Esophagus (tissue), 2 donors: ENCODE measurements around the gene TCEANC2. TPM values are rescaled to one million over a fixed set of nuclear protein-coding genes. Genes with fewer than 3 reads are reported as not detected.

Source experiments
- H3K27ac ChIP-seq, 2 donors: one replicate each; pipeline ENCODE4 v1.5.1; 2013; ENCODE audit warnings: low read depth in 2 of 2, mild to moderate bottlenecking in 2 of 2, inconsistent platforms in 1 of 2, low read length in 1 of 2, moderate library complexity in 1 of 2
- H3K27me3 ChIP-seq, 2 donors: one replicate each; pipeline ENCODE4 v1.6.1; 2013; ENCODE audit warnings: low read length in 2 of 2, control low read depth in 1 of 2, mild to moderate bottlenecking in 1 of 2; ENCODE audit not compliant: insufficient read depth in 2 of 2, control insufficient read depth in 1 of 2
- H3K36me3 ChIP-seq, 2 donors: one replicate each; pipeline ENCODE4 v1.6.1; 2013; ENCODE audit warnings: low read length in 1 of 2; ENCODE audit not compliant: control insufficient read depth in 2 of 2, insufficient read depth in 2 of 2
- H3K4me1 ChIP-seq, 2 donors: one replicate each; pipeline ENCODE4 v1.6.1; 2013; ENCODE audit warnings: low read length in 1 of 2; ENCODE audit not compliant: control insufficient read depth in 2 of 2, insufficient read depth in 2 of 2
- H3K4me3 ChIP-seq, 2 donors: one replicate each; pipeline ENCODE4 v1.5.1; 2013; ENCODE audit warnings: low read length in 2 of 2, mild to moderate bottlenecking in 2 of 2, low read depth in 1 of 2, moderate library complexity in 1 of 2
- H3K9me3 ChIP-seq, 2 donors: one replicate each; pipeline ENCODE4 v1.6.1; 2013; ENCODE audit warnings: mild to moderate bottlenecking in 2 of 2, low read depth in 1 of 2, low read length in 1 of 2, moderate library complexity in 1 of 2; ENCODE audit not compliant: control insufficient read depth in 2 of 2, insufficient read depth in 1 of 2
- WGBS, 2 donors: extraction: QIAGEN DNeasy Blood & Tissue Kit; methylation state at CpG; one replicate each; pipeline ENCODE4 v1.1.7; 2013; 5-methylcytosine and 5-hydroxymethylcytosine counted together
- polyA plus RNA-seq, 2 donors: library from polyadenylated mRNA; stranded (reverse); fragments of 200-250 nt; gene quantifications; one replicate each; pipeline ENCODE4 v1.2.3, GENCODE V29; 2013
- donor health status: healthy with polysubstance abuse.
- donor health status: Bipolar disorder and iron deficiency.

The TCEANC2 gene
- polyA plus RNA-seq, 2 donors, result 1.4 to 1.7 TPM

- Histone ChIP-seq H3K9me3 (peaks cover 0 to 2% of the 10 kb centered on the region in 2 donors), H3K27ac (no peak overlapping the region), H3K27me3 (no peaks in the 10 kb centered on the region), H3K36me3 (no peaks in the 10 kb centered on the region), H3K4me1 (peaks cover 0 to 4% of the 10 kb centered on the region in 2 donors), H3K4me3 (no peak overlapping the region)
- 85 to 88% methylated on average over 3 of the region's 3 CpGs for WGBS, 2 donors
These were observed 72.9 kb downstream of the TCEANC2 start for GRCh38 chr1:54126271-54126815.

DNA sequence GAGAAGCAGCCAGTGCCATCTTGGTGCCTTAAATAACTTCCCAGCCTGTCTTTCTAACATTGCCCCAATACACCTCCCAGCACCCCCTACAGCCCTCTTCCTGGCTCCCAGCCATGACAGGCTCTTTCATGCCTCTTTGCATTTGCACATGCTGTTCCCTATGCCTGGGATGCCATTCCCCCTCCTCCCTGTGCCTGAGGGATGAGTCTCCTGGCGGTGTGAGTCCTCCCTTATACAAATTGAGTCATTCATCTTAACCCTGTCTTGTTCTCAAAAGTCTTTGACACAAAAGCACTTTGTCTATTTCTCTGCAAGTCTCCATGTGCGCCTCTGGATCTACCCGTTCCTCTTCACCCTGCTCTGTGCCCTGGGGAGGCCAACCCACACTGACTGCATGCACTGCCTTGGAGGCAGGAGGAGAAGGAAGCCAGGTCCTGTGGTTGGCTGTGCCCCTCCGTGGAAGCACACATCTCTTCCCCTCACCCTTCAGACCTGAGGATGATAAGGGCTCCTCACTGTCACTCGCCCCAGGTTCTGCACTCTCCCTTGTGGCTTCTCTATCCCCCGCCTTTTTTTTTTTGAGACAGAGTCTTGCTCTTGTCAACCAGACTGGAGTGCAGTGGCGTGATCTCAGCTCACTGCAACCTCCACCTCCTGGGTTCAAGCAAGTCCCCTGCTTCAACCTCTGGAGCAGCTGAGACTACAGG is 74.3 kb downstream of the TCEANC2 start:
- H3K9me3 ChIP-seq, result peaks cover 0 to 2% of the 10 kb centered on the region in 2 donors
- H3K36me3 ChIP-seq, result no peaks in the 10 kb centered on the region
- no peak overlapping the region for H3K4me3 ChIP-seq
- no peaks in the 10 kb centered on the region for H3K4me1 ChIP-seq
- no peaks in the 10 kb centered on the region for H3K27me3 ChIP-seq
- 75 to 86% methylated on average over 7 of the region's 7 CpGs for WGBS, 2 donors
- no peak overlapping the region for H3K27ac ChIP-seq

GRCh38 chr1:54129858-54130257 is 76.5 kb downstream of the TCEANC2 start:
- Histone ChIP-seq H3K36me3 (no peaks in the 10 kb centered on the region), H3K9me3 (peaks cover 0 to 2% of the 10 kb centered on the region in 2 donors), H3K27ac (no peak overlapping the region), H3K27me3 (no peaks in the 10 kb centered on the region), H3K4me3 (no peak overlapping the region), H3K4me1 (no peaks in the 10 kb centered on the region)
- WGBS, 2 donors, result 74 to 81% methylated on average over 2 of the region's 2 CpGs

GRCh38 chr1:54131419-54131818 is 78.0 kb downstream of the TCEANC2 start:
- 74% methylated on average over 2 of the region's 2 CpGs for WGBS, 2 donors

DNA sequence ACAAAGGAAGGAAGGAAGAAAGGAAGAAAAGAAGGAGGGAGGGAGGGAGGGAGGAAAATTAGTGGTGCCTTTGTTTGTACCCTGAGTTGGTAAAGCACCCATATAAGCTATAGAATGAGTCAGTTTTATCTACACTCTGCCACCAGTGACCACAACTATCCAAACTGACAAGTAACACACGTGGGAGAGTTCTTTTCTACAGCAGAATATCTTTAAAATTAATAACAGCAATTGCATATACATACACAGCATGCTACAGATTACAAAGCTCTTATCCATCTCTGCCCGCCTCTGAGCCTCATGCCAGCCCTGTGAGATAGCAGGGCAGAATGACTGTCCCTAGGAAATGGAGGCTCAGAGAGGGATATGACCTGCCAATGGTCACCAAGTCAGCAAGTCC is 79.1 kb downstream of the TCEANC2 start:
- Histone ChIP-seq H3K36me3 (no peaks in the 10 kb centered on the region), H3K4me1 (no peaks in the 10 kb centered on the region), H3K27me3 (no peaks in the 10 kb centered on the region), H3K9me3 (peaks cover 0 to 2% of the 10 kb centered on the region in 2 donors), H3K27ac (no peak overlapping the region), H3K4me3 (no peak overlapping the region)
- WGBS, 2 donors, result 56 to 67% methylated on average over 2 of the region's 2 CpGs

More at GRCh38 chr1:54131419-54131818, 78.0 kb downstream of the TCEANC2 start:
- peaks cover 0 to 2% of the 10 kb centered on the region in 2 donors for H3K9me3 ChIP-seq
- H3K36me3 ChIP-seq, result no peaks in the 10 kb centered on the region
- H3K27me3 ChIP-seq, result no peaks in the 10 kb centered on the region
- no peak overlapping the region for H3K27ac ChIP-seq
- no peak overlapping the region for H3K4me3 ChIP-seq
- H3K4me1 ChIP-seq, result no peaks in the 10 kb centered on the region

DNA sequence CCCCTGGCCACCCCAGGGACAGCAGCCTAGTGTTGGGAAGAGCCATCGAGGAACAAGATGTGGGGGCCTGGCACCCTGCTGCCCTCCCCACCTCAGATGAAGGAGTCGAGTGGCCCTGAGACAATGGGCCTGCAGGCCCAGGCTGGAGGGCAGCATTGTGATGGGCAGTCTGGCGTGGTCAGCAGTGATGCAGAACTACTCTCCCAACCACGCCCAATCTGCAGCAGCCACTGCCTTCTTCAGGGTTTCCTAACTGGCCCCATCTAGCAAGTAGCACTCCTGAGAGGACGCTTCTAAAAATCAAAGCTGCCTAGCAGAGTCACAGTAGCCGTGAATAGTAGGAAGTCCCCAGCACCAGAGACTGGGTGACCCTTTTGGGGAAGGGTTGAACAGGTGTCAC is 80.9 kb downstream of the TCEANC2 start:
- Histone ChIP-seq H3K4me3 (no peak overlapping the region), H3K36me3 (no peaks in the 10 kb centered on the region), H3K27ac (no peak overlapping the region), H3K9me3 (peaks cover 0 to 2% of the 10 kb centered on the region in 2 donors), H3K4me1 (no peaks in the 10 kb centered on the region), H3K27me3 (no peaks in the 10 kb centered on the region)
- WGBS, 2 donors, result 87 to 88% methylated on average over 6 of the region's 6 CpGs

DNA sequence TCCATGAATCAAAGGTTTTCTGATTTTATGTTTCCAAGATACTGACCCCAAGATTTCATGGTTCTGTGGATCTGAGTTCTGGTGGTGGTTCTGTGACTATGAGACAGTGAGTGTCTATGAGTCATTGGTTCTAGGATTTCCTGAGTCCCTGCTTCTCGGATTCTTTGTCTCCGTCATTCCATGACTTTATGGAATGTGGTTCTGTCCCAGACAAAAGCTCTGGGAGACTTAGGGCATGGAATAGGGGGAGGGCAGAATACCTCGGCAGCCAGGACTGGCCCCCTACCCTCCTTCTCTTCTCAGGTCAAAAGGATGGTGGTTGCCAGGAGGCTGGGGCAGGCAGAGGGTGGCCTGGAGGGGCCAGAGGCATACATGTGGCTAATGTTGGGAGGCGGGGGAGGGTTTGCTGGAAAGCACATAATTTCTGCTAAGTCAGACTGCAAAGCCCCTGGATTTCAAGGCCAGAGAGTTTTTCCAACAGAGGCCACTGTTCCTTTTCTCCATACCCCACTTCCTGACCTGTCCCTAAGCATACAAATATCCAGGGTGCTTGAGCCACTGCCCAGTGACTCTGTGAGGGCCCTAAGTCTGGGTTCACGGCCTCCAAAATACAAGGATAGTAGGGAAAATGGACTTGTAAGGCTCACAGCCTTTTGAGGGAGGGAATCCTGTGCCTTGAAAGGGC is 82.2 kb downstream of the TCEANC2 start:
- 69% methylated on average over 5 of the region's 5 CpGs for WGBS, 2 donors
- Histone ChIP-seq H3K27me3 (no peaks in the 10 kb centered on the region), H3K36me3 (no peaks in the 10 kb centered on the region), H3K4me1 (no peaks in the 10 kb centered on the region), H3K27ac (no peak overlapping the region), H3K9me3 (no peaks in the 10 kb centered on the region), H3K4me3 (no peak overlapping the region)

DNA sequence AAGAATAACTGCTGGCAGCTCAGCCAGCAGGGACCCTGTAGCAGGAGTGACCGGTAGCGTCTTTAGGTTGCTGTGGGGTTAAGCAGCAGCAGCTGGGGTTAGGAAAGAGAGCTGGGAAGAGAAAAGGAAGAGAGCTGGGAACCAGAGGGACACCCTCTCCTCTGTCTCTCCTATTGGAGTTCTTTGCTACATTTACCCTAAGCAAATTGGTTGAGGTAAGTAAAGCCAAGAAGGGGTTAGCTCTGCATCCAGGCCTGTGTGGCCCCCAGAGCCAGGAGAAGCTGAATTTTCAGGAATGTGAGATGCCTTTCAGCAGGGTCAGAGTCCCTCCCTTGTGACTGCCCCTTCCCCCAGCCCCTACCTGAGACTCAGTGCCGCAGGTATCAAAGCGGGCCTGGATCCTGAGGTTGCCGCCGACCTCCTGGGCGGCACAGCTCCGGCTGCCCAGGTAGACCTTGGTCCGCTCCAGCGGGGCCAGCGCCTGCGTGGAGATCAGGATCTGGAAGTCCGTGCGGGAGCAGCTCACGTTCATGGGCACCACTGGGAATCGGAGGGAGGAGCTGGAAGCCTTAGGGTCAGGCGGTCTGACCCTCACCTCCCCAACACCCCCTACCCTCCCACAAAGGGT is 83.0 kb downstream of the TCEANC2 start:
- H3K4me1 ChIP-seq, result no peaks in the 10 kb centered on the region
- H3K4me3 ChIP-seq, result no peak overlapping the region
- no peak overlapping the region for H3K27ac ChIP-seq
- H3K27me3 ChIP-seq, result no peaks in the 10 kb centered on the region
- no peaks in the 10 kb centered on the region for H3K36me3 ChIP-seq
- H3K9me3 ChIP-seq, result no peaks in the 10 kb centered on the region
- 92 to 94% methylated on average over 17 of the region's 17 CpGs for WGBS, 2 donors

DNA sequence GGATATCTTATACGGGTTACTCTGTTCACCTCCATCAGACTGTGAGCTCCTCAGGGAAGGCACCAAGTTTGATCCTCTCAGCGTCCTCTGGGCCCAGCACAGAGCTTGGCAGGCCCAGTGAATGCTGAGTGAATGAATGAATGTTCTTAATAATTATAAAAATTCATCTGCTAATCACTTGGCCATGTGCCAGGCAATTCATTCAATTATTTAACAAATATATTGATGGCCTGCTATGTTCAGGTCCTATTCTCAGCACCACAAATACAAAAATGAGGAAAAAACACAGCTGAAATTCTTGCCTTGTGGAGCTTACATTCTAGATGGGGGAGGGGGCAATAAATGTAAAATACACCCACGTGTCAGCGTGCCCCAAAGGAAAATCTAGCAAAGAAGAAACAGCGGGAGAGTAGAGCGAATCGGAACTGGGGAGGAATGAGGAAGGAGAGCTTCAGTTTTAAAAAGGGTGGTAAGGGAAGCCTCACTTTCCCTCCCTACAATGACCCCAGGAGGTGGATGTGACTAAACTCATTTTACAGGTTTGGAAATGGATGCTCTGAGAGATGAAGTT is 83.6 kb downstream of the TCEANC2 start:
- Histone ChIP-seq H3K27me3 (no peaks in the 10 kb centered on the region), H3K9me3 (no peaks in the 10 kb centered on the region), H3K4me3 (no peak overlapping the region), H3K4me1 (no peaks in the 10 kb centered on the region), H3K36me3 (no peaks in the 10 kb centered on the region), H3K27ac (no peak overlapping the region)
- 82 to 83% methylated on average over 7 of the region's 7 CpGs for WGBS, 2 donors
